Measurements from ENCODE around the gene GPR31.
"Not testable (repeated sequence)": the region's sequence is repeated elsewhere in the genome, so short reads cannot be mapped to it uniquely, and the experiment has no call there.

The GPR31 gene, protein sequence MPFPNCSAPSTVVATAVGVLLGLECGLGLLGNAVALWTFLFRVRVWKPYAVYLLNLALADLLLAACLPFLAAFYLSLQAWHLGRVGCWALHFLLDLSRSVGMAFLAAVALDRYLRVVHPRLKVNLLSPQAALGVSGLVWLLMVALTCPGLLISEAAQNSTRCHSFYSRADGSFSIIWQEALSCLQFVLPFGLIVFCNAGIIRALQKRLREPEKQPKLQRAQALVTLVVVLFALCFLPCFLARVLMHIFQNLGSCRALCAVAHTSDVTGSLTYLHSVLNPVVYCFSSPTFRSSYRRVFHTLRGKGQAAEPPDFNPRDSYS

DNA sequence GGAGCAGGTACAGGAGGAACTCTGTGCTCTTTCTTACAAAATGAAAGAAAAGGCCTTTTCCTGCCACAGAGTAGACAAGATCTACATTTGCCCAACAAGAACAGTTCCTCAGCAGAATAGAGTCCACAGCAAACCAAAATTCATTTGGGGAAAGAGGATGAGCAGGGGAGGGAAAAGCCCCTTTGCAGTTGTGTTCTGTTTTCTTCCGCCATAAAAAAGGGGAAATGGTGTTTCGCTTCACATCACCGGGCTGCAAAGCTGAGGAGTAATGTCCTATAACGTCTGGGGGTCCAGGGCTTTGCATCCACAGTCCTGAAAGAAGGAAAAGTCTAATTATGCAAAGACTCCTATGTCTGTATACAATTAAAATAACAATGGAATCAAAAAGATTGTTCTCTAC, at the start of gene GPR31:
Gene GPR31, minus strand, starts transcription at position 118 of the 400 bp plus-strand sequence. CDS start 149 bp downstream, outside the sequence.
- no peak for DNase-seq

DNA sequence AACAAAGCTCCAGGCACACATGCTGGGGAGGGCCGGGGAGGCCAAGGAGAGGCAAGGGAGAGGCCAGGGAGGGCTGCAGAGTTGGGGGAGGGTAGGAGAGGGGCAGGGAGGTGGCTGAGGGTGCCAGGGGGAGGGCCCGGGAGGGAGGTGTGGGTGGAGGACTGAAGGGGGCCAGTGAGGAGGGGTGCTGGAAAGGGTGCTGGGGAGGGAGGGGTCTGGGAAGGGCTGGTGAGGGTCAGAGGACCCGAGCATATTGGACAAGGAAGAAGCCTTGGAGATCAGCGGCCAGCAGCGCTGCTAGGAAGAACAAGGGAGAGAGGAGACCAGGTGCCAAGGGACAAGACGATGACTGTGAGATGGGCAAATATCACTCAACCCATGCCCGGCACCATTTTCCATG, 49.7 kb upstream of the GPR31 start:
- DNase-seq, result no peak

DNA sequence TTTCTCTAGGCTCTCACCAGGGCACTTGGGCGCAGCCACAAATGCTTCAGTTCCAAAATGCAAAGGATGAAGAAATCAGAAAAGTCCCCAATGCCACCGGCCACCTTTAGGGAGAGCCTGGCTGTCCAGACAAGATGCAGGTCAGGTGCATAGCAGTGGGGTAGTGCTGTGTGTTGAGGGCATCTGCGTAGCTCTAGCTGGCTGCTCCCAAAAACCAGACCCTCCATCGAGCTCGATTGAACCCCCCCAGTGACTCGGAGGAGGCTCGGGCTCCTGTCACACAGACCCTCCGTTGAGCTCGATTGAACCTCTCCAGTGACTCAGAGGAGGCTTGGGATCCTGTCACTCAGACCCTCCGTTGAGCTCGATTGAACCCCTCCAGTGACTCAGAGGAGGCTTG, 47.5 kb upstream of the GPR31 start:
- DNase-seq, result not testable (repeated sequence)

DNA sequence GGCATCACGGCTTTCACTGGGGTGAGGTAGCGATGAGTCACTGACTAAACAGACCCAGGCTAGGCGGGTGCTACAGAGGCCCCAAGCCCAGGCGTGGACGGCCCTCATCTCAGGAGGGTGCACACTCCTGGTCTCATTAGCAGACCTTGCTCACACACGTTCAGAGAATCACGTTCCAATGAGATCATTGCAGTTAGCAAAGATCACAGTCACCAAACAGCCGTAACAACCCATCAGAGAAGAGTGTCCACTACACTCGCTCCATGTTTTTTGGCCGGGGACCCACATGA, 46.2 kb upstream of the GPR31 start:
- not testable (repeated sequence) for DNase-seq

DNA sequence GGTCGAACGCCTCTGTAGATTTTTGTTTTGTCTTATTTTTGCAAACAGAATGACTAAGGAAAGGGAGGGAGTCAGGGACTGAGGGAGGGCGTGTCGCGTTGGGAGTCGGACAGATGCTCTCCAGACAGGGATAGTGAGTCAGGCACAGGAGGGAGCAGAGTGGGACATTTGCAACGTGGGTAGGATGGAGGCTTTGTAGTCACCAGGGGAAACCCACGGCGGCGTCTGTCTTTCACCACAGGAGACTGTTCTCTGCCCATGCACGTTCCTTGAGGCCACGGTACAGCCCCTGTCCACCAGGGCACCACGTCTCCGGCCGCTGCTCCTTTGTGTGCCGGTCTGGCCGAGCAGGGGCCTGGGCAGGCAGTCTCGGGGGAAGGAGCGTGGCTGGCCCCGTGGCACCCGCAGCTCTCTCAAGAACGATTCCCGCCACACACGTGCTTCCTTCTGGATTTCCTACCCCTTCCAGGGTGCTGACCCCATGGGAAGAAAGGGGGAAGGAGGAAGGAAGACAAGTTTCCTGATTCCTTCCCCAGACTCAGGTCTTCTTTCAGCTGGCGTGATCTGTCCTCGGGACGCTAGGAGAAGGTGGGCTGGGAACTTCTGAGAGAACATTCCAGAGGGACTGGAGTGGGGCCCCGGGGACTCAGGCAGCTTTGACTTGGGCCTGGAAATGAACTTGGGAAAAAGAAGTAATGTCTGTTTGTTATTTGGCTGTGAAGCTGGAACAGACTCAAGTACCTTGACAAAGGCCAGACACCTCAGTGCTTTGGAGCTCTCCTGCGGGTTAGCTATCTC, 45.7 kb upstream of the GPR31 start:
- not testable (repeated sequence) for DNase-seq

DNA sequence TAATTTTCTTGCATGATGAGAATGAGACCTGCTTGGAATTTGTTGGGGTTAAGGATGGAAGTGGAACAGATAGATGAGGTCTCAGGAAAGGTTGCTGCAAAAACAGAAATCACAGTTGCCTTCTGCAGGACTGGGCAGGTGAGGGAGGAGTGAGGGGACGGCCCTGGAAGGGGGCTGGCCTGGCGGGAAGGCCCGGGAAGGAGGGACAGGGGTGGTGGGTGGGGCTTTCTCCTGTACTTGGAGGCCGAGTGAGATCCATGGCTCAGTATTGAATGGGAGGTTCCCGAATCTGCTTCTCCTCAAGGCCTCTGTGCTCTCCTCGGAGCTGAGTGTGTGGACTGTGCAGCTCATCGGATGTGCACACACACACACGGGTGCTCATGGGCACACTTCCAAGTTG, 44.8 kb upstream of the GPR31 start:
- not testable (repeated sequence) for DNase-seq

DNA sequence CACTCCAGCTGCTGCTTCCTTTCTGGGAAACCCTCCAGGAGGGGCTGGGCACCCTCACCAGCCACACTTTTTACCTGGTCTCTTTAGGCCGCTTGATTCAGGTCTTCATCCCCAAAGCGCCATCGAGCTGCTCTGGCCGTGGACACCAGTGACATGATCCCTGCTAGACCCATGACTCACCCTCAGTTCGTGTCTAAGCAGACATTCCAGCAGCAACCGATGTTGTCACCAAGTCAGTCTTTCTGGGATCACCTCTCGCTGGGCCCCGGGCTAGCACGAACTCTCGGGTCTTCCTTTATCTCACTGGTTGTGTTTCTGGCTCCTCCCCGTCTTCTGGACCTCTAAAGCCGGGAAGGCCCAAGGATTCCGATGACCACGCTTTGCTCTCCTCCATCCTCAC, 43.0 kb upstream of the GPR31 start:
- no peak for DNase-seq

DNA sequence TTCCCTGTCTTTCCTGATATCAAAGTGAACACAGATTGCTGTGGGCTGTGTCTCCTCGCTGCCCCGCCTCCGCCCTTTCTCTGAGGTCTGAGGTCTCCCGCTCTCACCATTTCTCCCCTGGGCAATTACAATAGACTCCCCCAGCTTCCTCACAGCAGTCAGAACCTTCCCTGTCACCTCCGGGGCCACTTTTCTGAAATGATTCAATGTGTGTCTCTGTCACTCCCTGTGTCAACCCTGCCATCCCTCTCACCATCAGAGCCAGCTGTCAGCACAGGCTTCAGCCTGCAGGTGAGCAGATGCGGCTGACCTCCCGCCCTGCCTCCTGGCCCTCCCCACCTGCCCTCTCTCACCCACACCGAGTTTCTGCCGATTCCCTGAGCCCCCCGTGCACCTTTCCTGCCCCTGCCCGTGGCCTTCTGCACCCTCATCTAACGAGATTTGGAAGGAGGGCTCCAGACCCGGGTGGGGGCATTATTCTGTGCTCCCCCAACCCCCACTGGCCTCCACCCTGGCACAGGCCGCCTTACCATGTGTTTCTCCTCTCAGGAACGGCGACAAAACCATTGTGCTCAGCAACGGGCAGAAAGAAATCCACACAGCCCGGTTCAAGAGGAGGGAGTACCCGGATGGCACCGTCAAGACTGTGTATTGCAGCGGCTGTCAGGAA, 38.3 kb upstream of the GPR31 start:
- DNase-seq, result not testable (repeated sequence)

DNA sequence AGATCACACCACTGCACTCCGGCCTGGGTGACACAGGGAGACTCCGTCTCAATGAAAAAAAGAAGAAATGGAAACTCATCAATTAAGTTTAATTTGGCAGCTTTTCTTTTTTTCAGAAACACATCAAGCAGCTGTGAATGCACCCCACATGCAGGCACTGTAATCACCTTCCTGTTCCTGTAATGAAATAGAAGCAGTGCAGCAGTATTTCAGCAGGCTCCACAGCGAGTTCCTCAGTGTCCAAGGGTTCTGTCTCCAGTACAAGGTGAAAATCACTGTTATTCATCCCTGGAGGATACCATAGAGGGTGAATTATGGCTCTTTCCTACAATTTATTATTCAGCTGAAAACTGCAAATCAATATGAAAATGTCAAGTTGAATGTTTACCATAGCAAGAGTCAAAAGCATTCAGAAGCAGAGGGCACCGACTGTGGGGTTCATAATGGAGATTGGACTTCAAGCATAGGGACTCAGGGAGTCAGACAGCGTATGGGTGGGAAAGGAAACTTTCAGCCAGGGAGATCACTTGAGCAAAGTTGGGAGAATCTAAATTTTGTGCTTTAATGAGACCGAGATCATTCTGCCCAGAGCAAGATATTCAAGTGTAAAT, 35.8 kb upstream of the GPR31 start:
- not testable (repeated sequence) for DNase-seq

DNA sequence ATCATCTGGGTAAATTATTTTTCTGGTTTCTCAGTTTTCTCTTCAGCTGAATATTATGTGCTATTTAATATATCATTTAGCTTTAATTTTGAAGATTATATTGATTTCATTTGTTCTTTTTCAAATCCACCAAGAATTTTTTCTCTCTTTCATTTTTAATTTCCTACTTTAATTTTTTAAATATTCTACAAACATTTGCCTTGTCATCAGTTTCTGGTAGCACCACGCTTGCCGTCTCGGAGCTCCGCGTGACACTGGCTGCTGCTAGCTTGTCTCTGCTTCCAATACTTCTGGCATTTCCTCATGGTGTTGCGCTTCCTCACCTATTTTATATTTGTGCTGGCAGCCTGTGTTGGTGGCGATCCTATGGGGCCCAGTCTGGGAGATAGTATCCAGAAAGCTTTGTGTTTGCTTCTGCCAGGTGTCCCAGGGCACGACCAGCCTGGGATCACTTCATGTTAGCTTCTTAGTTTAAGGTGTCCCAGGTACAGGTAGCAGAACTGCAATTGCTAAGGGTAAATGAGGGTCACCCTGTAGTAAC, 33.3 kb upstream of the GPR31 start:
- not testable (repeated sequence) for DNase-seq

DNA sequence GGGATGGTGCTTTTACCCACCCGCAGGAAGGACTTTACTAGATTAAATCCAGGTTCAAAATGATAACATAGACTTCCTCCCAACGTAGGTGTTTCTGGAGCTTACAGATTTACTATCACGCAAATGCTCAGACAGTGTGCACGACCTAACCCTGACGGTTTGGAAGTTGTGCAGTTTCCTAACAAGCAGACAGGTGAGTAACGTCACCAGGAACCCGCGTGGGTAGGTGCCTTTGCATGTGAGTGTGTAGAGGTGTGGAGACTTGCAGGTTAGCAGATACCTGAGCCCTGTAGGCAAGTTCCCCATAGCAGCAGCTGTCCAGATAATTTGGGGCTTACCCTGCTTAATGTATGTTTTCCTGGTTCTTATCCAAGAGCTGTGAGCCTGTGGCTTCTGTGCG, 29.5 kb upstream of the GPR31 start:
- DNase-seq, result not testable (repeated sequence)

DNA sequence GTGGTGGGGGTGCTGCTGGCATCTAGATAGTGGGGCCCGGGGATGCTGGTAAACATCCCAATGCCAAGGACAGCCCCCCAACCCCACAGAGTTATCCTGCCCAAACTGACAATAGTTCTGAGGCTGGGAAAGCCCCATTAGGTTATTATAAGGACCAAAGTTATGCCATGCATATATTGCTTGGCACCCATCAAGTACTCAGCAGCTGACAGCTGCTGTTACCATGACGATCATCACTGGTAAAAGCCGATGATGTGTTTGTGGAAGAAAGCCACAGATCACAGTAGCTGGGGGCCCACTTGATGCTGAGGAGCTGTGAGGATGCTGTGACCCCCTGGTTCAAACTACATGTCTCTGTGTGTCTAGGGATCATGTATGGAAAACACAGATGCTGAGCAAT, 27.3 kb upstream of the GPR31 start:
- DNase-seq, result not testable (repeated sequence)

DNA sequence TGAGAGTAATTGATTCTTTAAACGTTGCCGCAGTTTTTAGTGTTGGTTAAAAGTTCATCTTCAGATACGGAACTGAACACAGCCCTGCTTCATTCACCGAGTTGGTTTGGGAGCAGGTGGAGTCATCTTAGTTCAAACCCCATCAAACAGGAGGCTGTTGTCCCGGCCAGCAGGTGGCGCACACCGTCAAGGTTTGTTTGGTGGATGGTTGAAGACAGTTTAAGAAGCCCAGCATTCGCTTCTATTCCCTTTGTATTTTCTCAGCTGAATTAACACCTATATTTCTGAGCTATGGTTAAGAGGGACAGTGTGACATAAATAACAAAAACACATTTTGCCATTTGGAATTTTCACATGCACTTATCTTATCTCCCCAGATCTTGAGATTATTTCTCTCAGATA, 25.1 kb upstream of the GPR31 start:
- DNase-seq, result not testable (repeated sequence)

DNA sequence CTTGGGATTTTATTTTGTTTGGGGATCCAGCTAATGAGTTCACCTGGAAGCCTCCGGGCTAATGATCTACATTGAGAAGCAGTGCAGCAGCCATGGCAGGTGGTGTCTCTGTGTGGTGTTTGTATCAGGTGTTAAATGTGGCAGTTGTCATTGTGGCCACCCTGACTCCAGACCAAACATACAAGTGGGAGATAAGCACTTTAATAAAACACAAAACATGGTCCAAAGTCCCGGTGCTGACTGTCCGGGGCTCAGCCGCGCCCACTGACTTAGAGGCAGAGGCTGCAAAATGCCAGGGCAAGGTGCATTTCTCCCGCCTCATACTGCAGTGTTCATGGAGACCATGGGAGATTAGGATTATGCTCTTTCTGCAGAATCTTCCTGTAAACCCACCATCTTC, 23.6 kb upstream of the GPR31 start:
- DNase-seq, result not testable (repeated sequence)

DNA sequence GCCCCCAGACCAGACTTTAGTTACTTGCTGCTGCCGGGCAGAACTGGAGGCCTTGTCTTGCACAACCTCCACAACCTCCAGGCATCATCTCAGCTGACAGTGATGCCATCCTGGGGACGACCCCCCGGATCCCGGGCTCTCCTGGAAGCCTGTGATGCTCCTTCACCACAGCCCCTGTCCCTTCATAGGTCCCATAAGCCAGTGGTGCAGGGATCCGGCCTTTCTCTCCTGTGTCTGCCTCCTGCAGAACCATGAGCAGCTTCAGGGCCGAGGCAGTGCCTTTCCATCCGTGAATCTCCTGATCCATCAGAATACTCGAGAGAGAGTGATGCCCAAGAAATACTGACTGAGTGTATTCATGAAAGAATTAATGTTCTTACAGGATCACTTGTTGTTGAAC, 22.3 kb upstream of the GPR31 start:
- not testable (repeated sequence) for DNase-seq

DNA sequence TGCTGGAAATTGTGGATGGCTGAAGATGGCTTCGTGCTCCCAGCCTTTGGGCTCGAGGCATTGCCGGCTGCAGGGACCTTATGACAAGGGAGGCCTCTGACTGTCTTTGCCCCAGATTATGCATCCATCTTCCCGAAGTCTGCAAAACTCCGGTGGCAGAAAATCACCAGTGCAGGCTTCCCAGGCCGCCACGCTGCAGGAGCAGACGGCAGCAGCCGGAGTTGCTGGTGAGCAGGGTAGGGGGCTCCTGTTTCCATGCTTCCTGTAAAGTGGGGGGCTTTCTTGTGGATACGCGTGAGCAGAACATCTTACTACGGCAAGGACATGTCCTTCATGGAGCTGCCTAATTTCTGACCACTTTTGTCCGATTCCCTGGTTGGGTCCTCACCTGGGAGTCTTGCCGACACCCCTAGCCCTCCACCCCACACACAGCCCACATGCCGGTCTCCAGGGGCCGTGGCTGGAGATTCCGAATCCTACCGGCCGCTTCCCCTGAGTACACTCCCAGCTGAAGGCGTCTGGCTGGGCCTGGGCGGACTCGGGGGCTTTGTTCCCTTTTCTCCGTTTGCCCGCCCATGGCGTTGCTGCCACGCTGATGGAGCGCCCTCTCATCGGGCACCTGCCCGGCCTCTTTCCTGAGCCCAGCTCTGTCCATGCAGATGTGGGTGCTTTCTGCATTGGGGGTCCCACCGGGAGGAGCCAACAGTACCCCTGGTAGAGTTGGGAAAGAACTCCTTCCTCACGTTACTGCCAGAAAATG, 21.3 kb upstream of the GPR31 start:
- DNase-seq, result not testable (repeated sequence)

DNA sequence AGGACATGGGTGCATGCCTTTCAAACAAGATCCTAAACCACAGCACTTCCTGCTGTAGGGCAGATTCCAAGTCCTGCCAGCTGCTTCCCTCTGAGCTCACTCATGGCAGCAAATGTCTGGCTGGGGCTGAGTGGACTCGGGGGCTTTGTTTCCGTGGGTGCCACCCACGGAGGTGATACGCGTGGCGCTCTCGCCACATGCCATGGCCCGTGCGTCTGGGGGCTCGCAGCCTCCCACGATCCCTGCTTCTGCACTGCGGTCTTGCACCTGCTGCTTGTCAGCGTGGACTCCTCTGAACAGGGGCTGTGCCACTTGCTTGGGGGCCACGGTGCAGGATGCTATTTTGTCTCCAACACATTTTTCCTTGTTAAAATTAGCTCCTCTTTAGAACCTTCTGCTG, 19.5 kb upstream of the GPR31 start:
- not testable (repeated sequence) for DNase-seq

DNA sequence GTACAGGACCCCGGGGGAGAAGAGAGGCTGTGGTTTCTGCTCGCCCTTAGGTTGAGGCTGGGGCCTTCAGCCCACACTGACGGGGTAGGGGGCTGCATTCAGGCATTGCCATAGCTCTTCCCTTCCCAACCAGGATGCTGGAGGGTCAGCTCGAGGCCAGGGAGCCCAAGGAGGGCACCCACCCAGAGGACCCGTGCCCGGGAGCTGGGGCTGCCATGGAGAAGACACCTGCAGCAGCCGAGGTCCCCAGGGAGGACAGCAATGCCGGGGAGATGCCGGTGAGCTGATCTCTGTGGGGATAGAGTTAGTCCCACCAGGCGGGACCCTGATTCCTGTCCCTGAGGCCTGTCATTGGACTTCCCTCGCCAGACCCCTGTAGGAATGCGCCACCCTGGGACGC, 14.2 kb upstream of the GPR31 start:
- DNase-seq, result not testable (repeated sequence)

DNA sequence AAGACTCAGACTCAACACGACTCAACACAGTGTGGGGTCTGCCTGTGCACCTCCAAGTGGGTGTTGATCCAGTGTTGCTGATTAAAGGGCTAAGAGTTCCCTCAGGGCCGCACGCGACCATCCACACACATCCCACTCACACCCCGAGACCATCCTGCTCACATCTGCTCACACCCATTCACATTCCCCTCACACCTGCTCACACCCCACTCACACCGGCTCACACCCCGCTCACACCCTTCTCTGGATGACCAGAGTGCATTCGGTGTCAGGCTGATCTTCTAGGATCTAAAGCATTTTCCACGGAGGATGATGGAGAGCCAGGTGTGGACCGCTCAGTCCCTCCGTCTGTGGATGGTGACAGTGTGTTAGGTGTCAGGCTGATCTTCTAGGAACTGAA, 13.5 kb upstream of the GPR31 start:
- not testable (repeated sequence) for DNase-seq

DNA sequence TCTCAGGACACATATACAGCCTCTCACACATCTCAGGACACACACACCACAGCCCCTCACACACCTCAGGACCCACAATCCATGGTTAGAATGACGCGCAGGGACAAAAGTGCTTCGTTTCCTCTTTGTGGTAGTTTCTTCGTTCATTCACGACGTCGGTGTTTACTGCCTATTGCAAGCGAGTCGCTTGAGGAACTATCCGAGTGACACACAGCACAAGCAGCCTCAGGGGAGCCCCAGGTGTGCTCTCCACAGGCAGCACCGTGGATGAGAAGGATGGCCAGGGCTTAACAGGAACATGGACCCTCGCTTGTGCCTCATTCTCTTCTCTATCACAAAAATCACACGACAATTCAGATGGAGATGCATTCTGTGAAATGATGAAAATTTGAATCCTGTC, 12.1 kb upstream of the GPR31 start:
- DNase-seq, result not testable (repeated sequence)

DNA sequence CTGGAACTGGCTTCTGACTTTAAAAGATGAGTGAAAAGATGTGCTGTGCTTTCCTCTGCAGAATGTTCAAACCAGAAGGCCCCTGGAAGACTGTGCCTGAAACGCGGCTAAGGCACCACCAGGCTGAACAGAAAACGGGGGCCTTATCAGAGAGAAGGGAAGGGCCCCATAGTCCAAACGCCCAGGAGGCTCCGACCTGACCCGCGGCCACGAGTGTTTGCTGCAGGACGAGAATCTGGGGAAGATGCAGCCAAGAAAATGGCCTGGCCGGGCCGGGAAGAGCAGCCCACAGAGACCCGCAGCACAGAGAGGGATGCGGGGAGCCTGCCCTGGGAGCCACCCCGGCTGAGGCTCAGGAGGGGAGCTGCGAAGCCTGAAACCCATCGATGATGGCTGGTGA, 10.5 kb upstream of the GPR31 start:
- DNase-seq, result not testable (repeated sequence)

DNA sequence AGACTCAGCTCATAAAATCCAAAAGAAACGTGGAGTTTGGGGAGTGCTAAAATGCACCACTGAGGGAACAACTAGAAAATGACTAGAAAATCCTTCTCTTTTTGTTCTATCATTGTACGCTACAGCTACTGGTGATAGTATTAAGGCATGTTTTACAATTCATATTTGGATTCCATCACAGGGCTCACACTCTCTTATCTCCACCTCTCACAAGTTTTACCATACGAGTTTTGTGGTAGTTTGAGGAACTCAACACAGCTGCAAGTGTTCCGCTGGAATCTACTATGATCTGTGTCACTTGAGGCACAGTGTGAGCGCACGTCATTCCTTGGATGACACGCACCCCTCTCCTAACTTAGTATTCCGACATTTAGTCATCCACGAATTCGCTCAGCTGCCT, 9.9 kb upstream of the GPR31 start:
- not testable (repeated sequence) for DNase-seq
